Measurements from ENCODE around the gene OLR1. TPM values are rescaled to one million over a fixed set of nuclear protein-coding genes. Genes with fewer than 3 reads are reported as not detected.

The OLR1 gene
- total RNA-seq, 1 experiment from 2014 or later, result 0.12 TPM

DNA sequence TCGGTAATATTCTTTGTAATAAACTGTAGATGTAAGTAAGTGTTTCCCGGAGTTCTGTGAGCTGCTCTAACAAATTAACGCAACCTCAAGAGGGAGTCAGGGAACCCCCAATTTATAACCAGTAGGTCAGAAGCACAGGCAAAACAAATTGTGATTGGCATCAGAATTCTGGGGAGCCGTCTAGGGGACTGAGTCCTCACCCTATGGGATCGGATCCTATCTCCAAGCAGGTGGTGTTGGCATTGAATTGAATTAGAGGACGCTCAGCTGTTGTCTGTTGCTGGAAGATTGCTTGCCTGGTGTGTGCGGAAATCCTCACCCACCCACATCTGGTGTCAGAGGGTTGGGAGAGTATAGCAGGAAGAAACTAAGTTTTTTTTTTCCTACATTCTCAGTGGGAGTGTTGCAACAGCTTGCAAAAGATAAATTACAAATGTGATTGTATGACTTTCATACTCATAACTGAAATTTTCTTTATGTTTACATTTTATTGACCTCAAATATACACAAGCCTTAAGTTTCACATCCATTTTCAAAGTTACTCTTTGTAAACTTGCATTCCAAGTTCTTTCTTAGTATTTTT lies 12.4 kb upstream of the OLR1 start:
- Histone ChIP-seq H3K27ac (ENCODE audit: low read depth, low read length) (no peak overlapping the region), H3K36me3 (ENCODE audit: control insufficient read depth in 1 of 2, insufficient read depth in 2 of 2, low read length in 2 of 2) (no peaks in the 10 kb centered on the region), H3K4me1 (ENCODE audit: control insufficient read depth in 1 of 2, insufficient read depth in 2 of 2, low read length in 2 of 2) (no peaks in the 10 kb centered on the region), H3K27me3 (ENCODE audit: insufficient read depth, low read length) (no peaks in the 10 kb centered on the region), H4K20me1 (ENCODE audit: insufficient read depth) (no peaks in the 10 kb centered on the region), H3K9me2 (ENCODE audit: insufficient read depth) (no peaks in the 10 kb centered on the region), H3K4me3 (replicated peaks in 1 of 2; ENCODE audit: low read depth in 1 of 2, low read length in 2 of 2) (no peak overlapping the region), H3K79me2 (ENCODE audit: insufficient read depth, low read length) (no peaks in the 10 kb centered on the region), H3K9me3 (ENCODE audit: control insufficient read depth in 1 of 2, insufficient read depth in 1 of 2, low read depth in 1 of 2, low read length in 2 of 2) (no peaks in the 10 kb centered on the region), H3K4me2 (ENCODE audit: low read length) (no peak overlapping the region), H2AFZ (ENCODE audit: low read depth, low read length, poor library complexity, severe bottlenecking) (no peak overlapping the region), H3K9ac (ENCODE audit: low read length) (no peak overlapping the region)
- ATAC-seq (no peak), DNase-seq (ENCODE audit: low read depth, low spot score) (no peak)
- ChIA-PET POLR2A (no interaction called here), RAD21 (ENCODE audit: low non-redundant PET in 1 of 2, low total read pairs in 2 of 2, uncharacterized antibody in 2 of 2, unreplicated experiment in 2 of 2) (no interaction called here), CTCF (no interaction called here)
- intact Hi-C loops (cut with micrococcal nuclease), result no loop called here
- no peak for TF ChIP-seq ZNF274 (IDR thresholded peaks at IDR 0.05; ENCODE audit: low read depth, low read length)
- TF ChIP-seq REST (IDR thresholded peaks at IDR 0.05; ENCODE audit: low read depth), result no peak
- no peak for TF ChIP-seq ELF1 (IDR thresholded peaks at IDR 0.05; ENCODE audit: borderline replicate concordance, low read depth)
- TF ChIP-seq JUND (IDR thresholded peaks at IDR 0.05), result no peak
- no peak for TF ChIP-seq YY1 (IDR thresholded peaks at IDR 0.05; ENCODE audit: extremely low read depth, insufficient replicate concordance, low read depth, low read length)
- no peak for TF ChIP-seq SP1 (IDR thresholded peaks at IDR 0.05; ENCODE audit: low read depth)
- TF ChIP-seq EGR1 (IDR thresholded peaks at IDR 0.05; ENCODE audit: low read depth), result no peak
- no peak for TF ChIP-seq FOSL1 (IDR thresholded peaks at IDR 0.05; ENCODE audit: low read depth)
- TF ChIP-seq CBX3 (IDR thresholded peaks at IDR 0.05; ENCODE audit: low read depth), result no peak
- TF ChIP-seq, protein P1, sequence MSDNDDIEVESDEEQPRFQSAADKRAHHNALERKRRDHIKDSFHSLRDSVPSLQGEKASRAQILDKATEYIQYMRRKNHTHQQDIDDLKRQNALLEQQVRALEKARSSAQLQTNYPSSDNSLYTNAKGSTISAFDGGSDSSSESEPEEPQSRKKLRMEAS (IDR thresholded peaks at IDR 0.05), result no peak
- no peak for TF ChIP-seq SRF (IDR thresholded peaks at IDR 0.05; ENCODE audit: low read depth)
- no peak for TF ChIP-seq EZH2phosphoT487 (IDR thresholded peaks at IDR 0.05; ENCODE audit: borderline replicate concordance)
- BruUV-seq (replicated peaks), result no TSS peak

Measured in HCT116 (cell line).